ENCODE data around the gene TIMM8A.

DNA sequence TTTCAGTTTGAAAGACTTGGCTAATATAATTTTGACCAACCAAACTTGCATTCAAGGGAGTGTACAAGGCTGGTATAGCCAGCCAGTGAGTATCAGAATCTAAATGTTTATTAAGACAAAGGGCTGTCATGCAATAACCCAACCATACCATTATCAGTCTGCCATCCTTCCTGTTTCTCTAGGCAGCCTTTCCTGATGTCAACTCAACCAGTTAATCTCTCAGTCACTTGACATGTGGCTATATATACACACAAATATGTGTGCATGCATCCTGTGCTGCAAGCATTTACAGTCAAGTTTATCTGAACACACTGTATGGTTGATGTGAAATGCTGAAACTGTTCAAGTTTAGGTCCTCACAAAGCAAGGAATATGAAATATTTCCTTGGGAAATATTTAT lies 20.3 kb upstream of the TIMM8A start:
- TF ChIP-seq, protein P1, sequence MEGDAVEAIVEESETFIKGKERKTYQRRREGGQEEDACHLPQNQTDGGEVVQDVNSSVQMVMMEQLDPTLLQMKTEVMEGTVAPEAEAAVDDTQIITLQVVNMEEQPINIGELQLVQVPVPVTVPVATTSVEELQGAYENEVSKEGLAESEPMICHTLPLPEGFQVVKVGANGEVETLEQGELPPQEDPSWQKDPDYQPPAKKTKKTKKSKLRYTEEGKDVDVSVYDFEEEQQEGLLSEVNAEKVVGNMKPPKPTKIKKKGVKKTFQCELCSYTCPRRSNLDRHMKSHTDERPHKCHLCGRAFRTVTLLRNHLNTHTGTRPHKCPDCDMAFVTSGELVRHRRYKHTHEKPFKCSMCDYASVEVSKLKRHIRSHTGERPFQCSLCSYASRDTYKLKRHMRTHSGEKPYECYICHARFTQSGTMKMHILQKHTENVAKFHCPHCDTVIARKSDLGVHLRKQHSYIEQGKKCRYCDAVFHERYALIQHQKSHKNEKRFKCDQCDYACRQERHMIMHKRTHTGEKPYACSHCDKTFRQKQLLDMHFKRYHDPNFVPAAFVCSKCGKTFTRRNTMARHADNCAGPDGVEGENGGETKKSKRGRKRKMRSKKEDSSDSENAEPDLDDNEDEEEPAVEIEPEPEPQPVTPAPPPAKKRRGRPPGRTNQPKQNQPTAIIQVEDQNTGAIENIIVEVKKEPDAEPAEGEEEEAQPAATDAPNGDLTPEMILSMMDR (IDR thresholded peaks at IDR 0.05 in 2 of 3, conservative IDR thresholded peaks at IDR 0.05 in 1 of 3; ENCODE audit: borderline replicate concordance in 1 of 3, insufficient read depth in 1 of 3, low read depth in 2 of 3, low read length in 2 of 3), result no peak
- TF ChIP-seq, protein P2, sequence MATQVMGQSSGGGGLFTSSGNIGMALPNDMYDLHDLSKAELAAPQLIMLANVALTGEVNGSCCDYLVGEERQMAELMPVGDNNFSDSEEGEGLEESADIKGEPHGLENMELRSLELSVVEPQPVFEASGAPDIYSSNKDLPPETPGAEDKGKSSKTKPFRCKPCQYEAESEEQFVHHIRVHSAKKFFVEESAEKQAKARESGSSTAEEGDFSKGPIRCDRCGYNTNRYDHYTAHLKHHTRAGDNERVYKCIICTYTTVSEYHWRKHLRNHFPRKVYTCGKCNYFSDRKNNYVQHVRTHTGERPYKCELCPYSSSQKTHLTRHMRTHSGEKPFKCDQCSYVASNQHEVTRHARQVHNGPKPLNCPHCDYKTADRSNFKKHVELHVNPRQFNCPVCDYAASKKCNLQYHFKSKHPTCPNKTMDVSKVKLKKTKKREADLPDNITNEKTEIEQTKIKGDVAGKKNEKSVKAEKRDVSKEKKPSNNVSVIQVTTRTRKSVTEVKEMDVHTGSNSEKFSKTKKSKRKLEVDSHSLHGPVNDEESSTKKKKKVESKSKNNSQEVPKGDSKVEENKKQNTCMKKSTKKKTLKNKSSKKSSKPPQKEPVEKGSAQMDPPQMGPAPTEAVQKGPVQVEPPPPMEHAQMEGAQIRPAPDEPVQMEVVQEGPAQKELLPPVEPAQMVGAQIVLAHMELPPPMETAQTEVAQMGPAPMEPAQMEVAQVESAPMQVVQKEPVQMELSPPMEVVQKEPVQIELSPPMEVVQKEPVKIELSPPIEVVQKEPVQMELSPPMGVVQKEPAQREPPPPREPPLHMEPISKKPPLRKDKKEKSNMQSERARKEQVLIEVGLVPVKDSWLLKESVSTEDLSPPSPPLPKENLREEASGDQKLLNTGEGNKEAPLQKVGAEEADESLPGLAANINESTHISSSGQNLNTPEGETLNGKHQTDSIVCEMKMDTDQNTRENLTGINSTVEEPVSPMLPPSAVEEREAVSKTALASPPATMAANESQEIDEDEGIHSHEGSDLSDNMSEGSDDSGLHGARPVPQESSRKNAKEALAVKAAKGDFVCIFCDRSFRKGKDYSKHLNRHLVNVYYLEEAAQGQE (IDR thresholded peaks at IDR 0.05; ENCODE audit: low read depth), result no peak
- TF ChIP-seq POLR2A (IDR thresholded peaks at IDR 0.05; ENCODE audit: borderline replicate concordance, extremely low read depth, insufficient read depth, insufficient read length) (no peak), EGR1 (IDR thresholded peaks at IDR 0.05; ENCODE audit: low read depth) (no peak), EZH2phosphoT487 (IDR thresholded peaks at IDR 0.05; ENCODE audit: borderline replicate concordance) (no peak), TCF7L2 (IDR thresholded peaks at IDR 0.05; ENCODE audit: borderline replicate concordance, extremely low read depth, insufficient read depth, insufficient read length) (no peak), SRF (IDR thresholded peaks at IDR 0.05; ENCODE audit: low read depth) (no peak), ELF1 (IDR thresholded peaks at IDR 0.05; ENCODE audit: borderline replicate concordance, low read depth) (no peak), YY1 (IDR thresholded peaks at IDR 0.05; ENCODE audit: extremely low read depth, insufficient replicate concordance, low read depth, low read length) (no peak), EZH2 (IDR thresholded peaks at IDR 0.05) (no peak)
- TF ChIP-seq, protein P3, sequence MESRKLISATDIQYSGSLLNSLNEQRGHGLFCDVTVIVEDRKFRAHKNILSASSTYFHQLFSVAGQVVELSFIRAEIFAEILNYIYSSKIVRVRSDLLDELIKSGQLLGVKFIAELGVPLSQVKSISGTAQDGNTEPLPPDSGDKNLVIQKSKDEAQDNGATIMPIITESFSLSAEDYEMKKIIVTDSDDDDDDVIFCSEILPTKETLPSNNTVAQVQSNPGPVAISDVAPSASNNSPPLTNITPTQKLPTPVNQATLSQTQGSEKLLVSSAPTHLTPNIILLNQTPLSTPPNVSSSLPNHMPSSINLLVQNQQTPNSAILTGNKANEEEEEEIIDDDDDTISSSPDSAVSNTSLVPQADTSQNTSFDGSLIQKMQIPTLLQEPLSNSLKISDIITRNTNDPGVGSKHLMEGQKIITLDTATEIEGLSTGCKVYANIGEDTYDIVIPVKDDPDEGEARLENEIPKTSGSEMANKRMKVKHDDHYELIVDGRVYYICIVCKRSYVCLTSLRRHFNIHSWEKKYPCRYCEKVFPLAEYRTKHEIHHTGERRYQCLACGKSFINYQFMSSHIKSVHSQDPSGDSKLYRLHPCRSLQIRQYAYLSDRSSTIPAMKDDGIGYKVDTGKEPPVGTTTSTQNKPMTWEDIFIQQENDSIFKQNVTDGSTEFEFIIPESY (IDR thresholded peaks at IDR 0.05; ENCODE audit: extremely low read depth, insufficient replicate concordance, low read length), result no peak
- TF ChIP-seq, protein P4, sequence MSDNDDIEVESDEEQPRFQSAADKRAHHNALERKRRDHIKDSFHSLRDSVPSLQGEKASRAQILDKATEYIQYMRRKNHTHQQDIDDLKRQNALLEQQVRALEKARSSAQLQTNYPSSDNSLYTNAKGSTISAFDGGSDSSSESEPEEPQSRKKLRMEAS (IDR thresholded peaks at IDR 0.05), result no peak

Data from HCT116 (cell line).